ENCODE data around the gene MAPT. TPM values are rescaled to one million over a fixed set of nuclear protein-coding genes. Genes with fewer than 3 reads are reported as not detected.
A peak's percentile ranks its signal among the peaks of the same experiment; 100 is the strongest.

The MAPT gene
- total RNA-seq, 6 experiments from 2014 or later, result 0.11 to 0.43 (median 0.26) TPM

- peak overlapping the region; percentile 79 for H3K4me3 Mint-ChIP-seq
- no peaks in the 10 kb centered on the region for H3K36me3 Mint-ChIP-seq (ENCODE audit: low read depth)
- peaks cover 4% of the 10 kb centered on the region; the same call in 1 of the 2 replicates for H3K4me1 Mint-ChIP-seq (ENCODE audit: low read depth)
- H3K27ac Mint-ChIP-seq, result no peak overlapping the region
- no peak for DNase-seq
- TF ChIP-seq CTCF (IDR thresholded peaks at IDR 0.05), result no peak
- no peaks in the 10 kb centered on the region for H3K9me3 Mint-ChIP-seq
- peaks cover 33% of the 10 kb centered on the region for H3K27me3 Mint-ChIP-seq (ENCODE audit: insufficient read depth)
Observed at GRCh38 chr17:45895304-45895968, 1.1 kb downstream of the MAPT start.

GRCh38 chr17:45895969-45896785 lies 1.8 kb downstream of the MAPT start:
- no peak overlapping the region for H3K27ac Mint-ChIP-seq
- H3K36me3 Mint-ChIP-seq (ENCODE audit: low read depth), result no peaks in the 10 kb centered on the region
- peak overlapping the region; percentile 30; the same call in 1 of the 2 replicates for H3K4me3 Mint-ChIP-seq
- H3K4me1 Mint-ChIP-seq (ENCODE audit: low read depth), result peaks cover 4% of the 10 kb centered on the region; the same call in 1 of the 2 replicates
- no peak for TF ChIP-seq CTCF (IDR thresholded peaks at IDR 0.05)
- no peak for DNase-seq
- H3K9me3 Mint-ChIP-seq, result no peaks in the 10 kb centered on the region
- H3K27me3 Mint-ChIP-seq (ENCODE audit: insufficient read depth), result peaks cover 35% of the 10 kb centered on the region

- H3K9me3 Mint-ChIP-seq, result no peaks in the 10 kb centered on the region
- no peak overlapping the region for H3K4me3 Mint-ChIP-seq
- H3K4me1 Mint-ChIP-seq (ENCODE audit: low read depth), result peaks cover 4% of the 10 kb centered on the region; the same call in 1 of the 2 replicates
- no peaks in the 10 kb centered on the region for H3K36me3 Mint-ChIP-seq (ENCODE audit: low read depth)
- no peak for DNase-seq
- peaks cover 34% of the 10 kb centered on the region for H3K27me3 Mint-ChIP-seq (ENCODE audit: insufficient read depth)
- no peak overlapping the region for H3K27ac Mint-ChIP-seq
- TF ChIP-seq CTCF (IDR thresholded peaks at IDR 0.05), result no peak
Observed at GRCh38 chr17:45896803-45897693, 2.7 kb downstream of the MAPT start.

GRCh38 chr17:45900136-45900535 lies 5.8 kb downstream of the MAPT start:
- 0 out of 2 replicates have a peak, but pooled peaks cover under 1% of the 10 kb centered on the region for H3K4me1 Mint-ChIP-seq (ENCODE audit: low read depth)
- TF ChIP-seq CTCF (IDR thresholded peaks at IDR 0.05), result no peak
- no peak for DNase-seq
- no peak overlapping the region for H3K4me3 Mint-ChIP-seq
- peaks cover 38% of the 10 kb centered on the region for H3K27me3 Mint-ChIP-seq (ENCODE audit: insufficient read depth)
- H3K36me3 Mint-ChIP-seq (ENCODE audit: low read depth), result no peaks in the 10 kb centered on the region
- no peaks in the 10 kb centered on the region for H3K9me3 Mint-ChIP-seq
- H3K27ac Mint-ChIP-seq, result no peak overlapping the region

- TF ChIP-seq CTCF (IDR thresholded peaks at IDR 0.05), result no peak
- Mint-ChIP-seq H3K9me3 (no peaks in the 10 kb centered on the region), H3K27ac (no peak overlapping the region), H3K4me1 (ENCODE audit: low read depth) (no peaks in the 10 kb centered on the region), H3K36me3 (ENCODE audit: low read depth) (no peaks in the 10 kb centered on the region), H3K27me3 (ENCODE audit: insufficient read depth) (peaks cover 42% of the 10 kb centered on the region), H3K4me3 (no peak overlapping the region)
- no peak for DNase-seq
Observed at GRCh38 chr17:45900723-45901415, 6.5 kb downstream of the MAPT start.
